ENCODE data around the gene IDUA. TPM values are rescaled to one million over a fixed set of nuclear protein-coding genes. Genes with fewer than 3 reads are reported as not detected.
A peak's percentile ranks its signal among the peaks of the same experiment; 100 is the strongest.

The IDUA gene
- total and polyA plus RNA-seq, 2 donors (not counting 1 experiment from before 2014, with no cell fraction given), result 57.0 to 67.4 TPM

GRCh38 chr4:993111-994029, 6.5 kb downstream of the IDUA start, which contains the start of gene SLC26A1:
SLC26A1 (minus strand) TSS chr4:993404; CDS start chr4:991703, 1,701 bp downstream.
- peaks cover 12% of the 10 kb centered on the region for H3K4me1 Mint-ChIP-seq
- H3K4me1 ChIP-seq (ENCODE audit: control insufficient read depth in 2 of 2, insufficient read depth in 2 of 2, low read length in 2 of 2), result peaks cover 9 to 10% of the 10 kb centered on the region in 2 donors
- no peak within 1 kb of the TSS for H3K9ac ChIP-seq (ENCODE audit: low read length)
- peak within 1 kb of the TSS; percentile 5 for H3K4me3 Mint-ChIP-seq
- ATAC-seq (ENCODE audit: low read depth) (no peak), DNase-seq (no peak)
- POLR2A ChIA-PET, result no interaction called here
- H3K36me3 ChIP-seq (replicated peaks in 1 of 2; ENCODE audit: control extremely low read depth in 1 of 2, control insufficient read depth in 1 of 2, extremely low read depth in 1 of 2, insufficient read depth in 2 of 2, low read length in 1 of 2), result no peaks in the 10 kb centered on the region
- no peak within 1 kb of the TSS for H2AFZ ChIP-seq (ENCODE audit: insufficient read depth, low read depth, low read length, poor library complexity, severe bottlenecking)
- TF ChIP-seq EZH2 (IDR thresholded peaks at IDR 0.05; ENCODE audit: borderline replicate concordance, insufficient read depth, low read depth, low read length, poor library complexity, severe bottlenecking) (no peak), CTCF (IDR thresholded peaks at IDR 0.05) (no peak)
- CTCF ChIA-PET, result interaction anchor here (0.9 kb wide), 1 partner anchor 8 kb away, joined by 3 read pairs; no protein-coding TSS in a partner anchor
- H3K9me3 Mint-ChIP-seq (ENCODE audit: insufficient read depth), result no peaks in the 10 kb centered on the region
- intact Hi-C loops (cut with micrococcal nuclease), result no loop called here
- peaks cover 0 to 20% (median 13%) of the 10 kb centered on the region in 4 experiments for H3K27me3 ChIP-seq (replicated peaks in 1 of 4; ENCODE audit: control extremely low read depth in 1 of 4, control insufficient read depth in 3 of 4, insufficient read depth in 4 of 4, low read length in 3 of 4)
- H3K4me3 ChIP-seq (ENCODE audit: control extremely low read depth in 1 of 5, extremely low read depth in 1 of 5, insufficient read depth in 1 of 5, low read depth in 2 of 5, low read length in 4 of 5), result no peak within 1 kb of the TSS
- peaks cover 0 to 4% (median 0%) of the 10 kb centered on the region in 3 donors for H3K9me3 ChIP-seq (ENCODE audit: control extremely low read depth in 1 of 3, control insufficient read depth in 2 of 3, insufficient read depth in 1 of 3, low read length in 2 of 3)
- peaks cover 10% of the 10 kb centered on the region for H4K20me1 ChIP-seq (ENCODE audit: control insufficient read depth, insufficient read depth, low read length, poor library complexity, severe bottlenecking)
- peak within 1 kb of the TSS; percentile 10 for H3K27ac Mint-ChIP-seq
- H3K79me2 ChIP-seq (ENCODE audit: control insufficient read depth, insufficient read depth, low read length), result peaks cover 2% of the 10 kb centered on the region
- no peak within 1 kb of the TSS for H3K27ac ChIP-seq (ENCODE audit: low read length in 2 of 2)
- peak within 1 kb of the TSS; percentile 3 for H3K4me2 ChIP-seq (replicated peaks; ENCODE audit: low read depth, low read length, poor library complexity, severe bottlenecking)
- WGBS (ENCODE audit: insufficient coverage), result 96% methylated on average over 27 of the region's 37 CpGs
- peaks cover 5% of the 10 kb centered on the region for H3K27me3 Mint-ChIP-seq

Data from B cell (primary cell).